Activated naive CD8-positive, alpha-beta T cell treated with anti-CD3 and anti-CD28 coated beads, Interleukin-2, amount 50 U/mL, for 16 hours (primary cell): ENCODE measurements around the gene SLC22A3.
"Not testable (repeated sequence)": the region's sequence is repeated elsewhere in the genome, so short reads cannot be mapped to it uniquely, and the experiment has no call there.

Source experiments
- DNase-seq: peaks from one replicate; pipeline ENCODE4 v3.0.0-alpha.2; 2020; ENCODE audit warnings: low read depth, low spot score

Gene SLC22A3

GRCh38 chr6:160348223-160349019 is at the start of gene SLC22A3:
Gene SLC22A3, plus strand, starts transcription at chr6:160348378. Its CDS starts 42 bp downstream, at chr6:160348420.
- DNase-seq, result no peak

GRCh38 chr6:160299559-160299958 is 48.6 kb upstream of the SLC22A3 start:
- no peak for DNase-seq

DNA sequence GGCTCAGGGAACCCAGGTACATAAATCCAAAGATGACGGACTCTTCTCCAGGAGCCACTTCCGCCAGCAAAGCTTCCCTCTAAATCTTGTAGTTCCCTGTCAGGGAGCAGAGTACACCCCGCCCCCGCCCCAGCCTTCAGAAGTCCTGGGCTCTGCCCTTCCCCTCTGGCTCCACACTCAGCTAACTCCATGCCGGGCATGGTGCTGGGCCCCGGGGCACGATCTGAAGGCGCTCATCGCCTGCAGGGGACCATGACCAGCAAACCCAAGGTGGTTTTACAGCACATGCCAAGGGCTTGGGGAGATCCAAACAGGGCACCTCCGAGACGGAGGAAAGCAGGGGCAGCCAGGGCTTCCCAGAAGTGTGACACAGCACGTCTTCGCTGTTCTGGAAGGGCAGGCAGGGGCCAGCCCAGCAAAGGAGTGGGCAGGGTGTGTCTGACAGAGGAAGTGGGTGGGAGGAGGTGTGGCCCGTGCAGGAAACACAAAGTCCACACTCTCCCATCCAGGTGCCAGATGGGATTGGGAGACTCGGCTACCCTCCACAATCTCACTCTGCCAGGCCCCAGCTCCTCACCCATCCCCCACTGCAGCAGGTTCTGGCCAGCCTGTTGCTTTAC is 48.0 kb upstream of the SLC22A3 start:
- DNase-seq, result no peak

GRCh38 chr6:160301339-160301738 is 46.8 kb upstream of the SLC22A3 start:
- DNase-seq, result no peak

DNA sequence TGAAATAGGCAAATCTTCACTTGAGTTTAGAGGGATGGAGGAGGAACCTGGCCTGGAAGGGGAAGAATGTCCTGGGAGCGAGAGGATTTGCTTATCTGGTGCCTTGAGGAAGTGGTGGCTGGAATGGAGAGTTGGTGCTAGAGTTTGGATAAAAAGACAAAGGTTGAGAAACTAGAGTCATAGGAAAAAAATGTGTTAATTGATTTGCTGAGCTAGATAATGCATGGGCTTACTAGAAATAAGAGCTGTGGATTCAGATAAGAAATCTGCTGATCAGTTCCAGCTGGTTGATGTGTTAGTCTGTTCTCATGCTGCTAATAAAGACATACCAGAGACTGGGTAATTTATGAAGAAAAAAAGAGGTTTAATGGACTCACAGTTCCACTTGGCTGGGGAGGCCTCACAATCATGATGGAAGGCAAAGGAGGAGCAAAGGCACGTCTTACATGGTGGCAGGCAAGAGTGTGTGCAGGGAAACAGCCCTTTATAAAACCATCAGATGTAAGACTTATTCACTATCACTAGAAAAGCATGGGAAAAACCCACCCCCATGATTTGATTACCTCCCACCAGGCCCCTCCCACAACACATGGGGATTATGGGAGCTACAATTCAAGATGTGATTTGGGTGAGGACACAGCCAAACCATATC is 45.6 kb upstream of the SLC22A3 start:
- DNase-seq, result not testable (repeated sequence)

- DNase-seq, result no peak
Measured at GRCh38 chr6:160303806-160304205, 44.4 kb upstream of the SLC22A3 start.

DNA sequence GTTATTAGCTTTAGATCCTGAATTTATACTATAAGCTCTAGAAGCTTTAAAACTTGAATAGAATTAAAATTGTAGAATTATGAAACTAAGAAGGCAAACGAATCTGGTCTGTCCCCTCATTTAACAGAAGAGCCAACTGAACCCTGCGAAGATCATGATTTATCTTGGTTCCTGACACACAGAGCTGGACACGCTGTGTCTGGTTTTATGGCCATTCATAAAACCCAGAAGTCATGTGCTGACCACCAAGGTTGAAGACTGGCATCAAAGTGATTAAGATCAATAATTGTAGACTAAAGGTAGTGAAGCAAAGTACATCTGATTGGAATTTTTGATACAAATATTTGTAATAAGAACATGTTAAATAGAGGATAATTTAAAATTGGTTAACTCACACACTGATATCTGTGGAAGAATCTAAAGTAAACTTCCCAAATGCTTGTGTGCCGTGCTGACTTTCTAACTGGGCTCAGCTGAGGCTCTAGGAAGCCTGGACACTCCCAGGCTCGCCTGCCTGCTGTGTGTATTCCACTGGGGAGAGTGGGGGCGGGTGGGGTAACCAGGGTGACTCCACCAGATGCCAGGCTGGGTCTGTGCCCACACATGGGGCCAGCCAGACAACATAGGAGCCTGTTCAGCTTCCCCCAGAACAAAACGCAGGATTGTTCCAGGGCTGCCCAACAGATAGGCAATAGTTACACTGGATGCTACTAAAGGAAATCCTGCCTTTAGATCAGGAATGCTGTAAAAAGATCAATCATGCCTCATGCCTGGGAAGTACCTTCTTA is 42.1 kb upstream of the SLC22A3 start:
- no peak for DNase-seq

DNA sequence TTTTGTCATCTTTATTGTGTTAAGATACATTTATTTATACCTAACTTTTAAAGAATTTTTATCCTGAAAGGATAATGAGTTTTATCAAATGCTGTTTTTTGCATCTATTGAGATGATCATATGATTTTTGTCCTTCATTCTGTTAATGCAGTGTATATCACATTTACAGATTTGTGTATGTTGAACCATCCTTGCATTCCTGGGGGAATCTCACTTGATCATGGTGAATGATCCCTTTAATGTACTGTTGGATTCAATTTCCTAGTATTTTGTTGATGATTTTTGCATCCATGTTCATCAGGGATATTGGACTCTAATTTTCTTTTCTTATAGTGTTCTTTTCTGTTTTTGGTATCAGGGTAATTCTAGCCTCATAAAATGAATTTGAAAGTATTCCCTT is 38.5 kb upstream of the SLC22A3 start:
- DNase-seq, result no peak

GRCh38 chr6:160312900-160313299 is 35.3 kb upstream of the SLC22A3 start:
- DNase-seq, result no peak

DNA sequence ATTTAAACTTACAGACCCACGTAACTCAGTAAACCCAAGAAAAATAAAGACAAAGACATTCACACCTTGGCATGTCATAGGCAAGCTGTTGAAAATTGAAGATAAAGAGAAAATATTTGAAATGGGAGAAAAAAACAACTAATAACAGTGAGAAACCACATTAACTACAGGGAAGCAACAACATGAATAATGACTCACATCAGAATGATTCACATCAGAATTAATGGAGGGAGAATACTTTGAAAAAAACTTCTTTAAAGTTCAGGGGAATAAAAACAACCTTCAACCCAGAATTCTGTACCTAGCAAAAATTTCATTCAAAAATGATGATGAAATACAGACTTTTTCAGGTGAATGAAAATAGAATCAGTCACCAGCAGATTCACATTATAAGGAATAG is 32.9 kb upstream of the SLC22A3 start:
- DNase-seq, result no peak

- no peak for DNase-seq
Measured at GRCh38 chr6:160316261-160316660, 31.9 kb upstream of the SLC22A3 start.

DNA sequence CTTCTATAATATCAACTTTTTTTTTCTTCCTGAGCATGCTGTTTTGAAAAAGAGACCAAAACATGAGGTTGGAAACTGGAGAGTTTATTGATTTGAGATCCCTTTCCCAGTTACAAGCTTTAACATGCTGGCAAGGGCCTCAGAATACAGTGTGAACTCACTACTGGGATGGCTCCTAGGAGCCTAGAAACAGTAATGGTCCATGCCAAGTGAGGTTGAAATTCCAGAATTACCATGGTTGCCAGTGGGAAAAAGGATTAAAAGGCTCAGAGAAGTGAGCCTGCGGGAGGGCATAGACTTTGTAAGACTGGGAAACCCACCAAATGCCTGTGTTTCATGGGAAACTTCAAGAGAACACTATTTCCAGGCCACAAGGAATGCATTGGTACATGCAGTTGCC is 28.9 kb upstream of the SLC22A3 start:
- DNase-seq, result no peak

- DNase-seq, result no peak
Measured at GRCh38 chr6:160321729-160322505, 26.3 kb upstream of the SLC22A3 start.

DNA sequence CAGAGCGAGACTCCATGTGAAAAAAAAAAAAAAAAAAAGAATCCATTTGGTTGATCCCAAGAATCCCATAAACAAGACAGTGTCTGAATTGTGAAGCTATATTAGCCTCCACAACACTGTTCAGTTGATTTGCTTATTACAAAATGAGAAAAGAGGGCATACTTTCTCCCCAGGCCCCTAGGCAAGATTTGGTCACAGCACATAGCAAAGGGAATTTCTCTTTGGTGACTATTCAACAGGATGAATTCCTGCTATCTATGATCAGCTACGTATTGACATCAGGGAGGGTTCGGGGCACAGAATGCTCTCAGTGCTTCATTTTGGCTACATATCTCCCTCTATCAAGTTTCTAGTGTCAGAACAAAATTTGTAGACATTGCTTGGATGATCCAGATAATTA is 20.2 kb upstream of the SLC22A3 start:
- DNase-seq, result no peak

DNA sequence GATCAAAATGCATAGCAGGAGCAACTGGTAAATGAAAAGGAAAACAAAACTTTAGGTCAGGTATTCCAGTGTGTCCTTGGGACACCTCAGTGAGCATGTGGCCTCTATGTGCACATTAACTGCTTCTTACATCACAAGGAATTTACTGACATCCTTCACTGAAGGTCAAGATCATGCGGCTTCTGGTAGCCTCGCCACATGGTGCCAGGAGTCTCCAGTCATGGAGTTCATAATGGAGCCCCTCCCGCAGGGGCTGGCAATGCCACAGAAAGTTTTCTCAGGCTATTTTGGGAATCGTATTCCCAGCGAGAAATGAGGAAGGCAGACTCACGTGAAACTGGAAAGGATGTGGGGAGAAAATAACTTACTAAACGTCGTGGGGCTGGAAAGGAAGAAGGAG is 19.7 kb upstream of the SLC22A3 start:
- no peak for DNase-seq

GRCh38 chr6:160329188-160329587 is 19.0 kb upstream of the SLC22A3 start:
- no peak for DNase-seq

GRCh38 chr6:160330619-160331018 is 17.6 kb upstream of the SLC22A3 start:
- DNase-seq, result no peak

- no peak for DNase-seq
Measured at GRCh38 chr6:160331204-160331603, 17.0 kb upstream of the SLC22A3 start.

- no peak for DNase-seq
Measured at GRCh38 chr6:160331753-160332152, 16.4 kb upstream of the SLC22A3 start.

- DNase-seq, result no peak
Measured at GRCh38 chr6:160333101-160333500, 15.1 kb upstream of the SLC22A3 start.

DNA sequence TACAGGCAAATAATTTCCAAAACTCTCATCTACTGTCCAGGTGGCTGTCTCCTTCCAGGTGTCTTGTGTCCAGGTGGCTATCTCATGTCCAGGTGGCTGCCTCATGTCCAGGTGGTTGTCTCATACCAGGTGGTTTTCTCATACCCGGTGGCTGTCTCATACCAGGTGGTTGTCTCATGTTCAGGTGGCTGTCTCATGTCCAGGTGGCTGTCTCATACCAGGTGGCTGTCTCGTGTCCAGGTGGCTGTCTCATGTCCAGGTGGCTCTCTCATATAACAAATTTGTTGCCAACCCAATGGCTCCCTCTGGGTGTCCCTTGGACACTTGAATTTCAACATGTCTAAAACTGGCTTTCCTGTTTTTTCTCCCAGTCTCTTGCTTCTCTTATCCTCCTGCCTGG is 14.3 kb upstream of the SLC22A3 start:
- DNase-seq, result no peak
